NCI-H2227 (cell line): ENCODE results near the gene UNC93A.
"Not testable (repeated sequence)": the region's sequence is repeated elsewhere in the genome, so short reads cannot be mapped to it uniquely, and the experiment has no call there.

ENCODE experiments used
- DNase-seq: peaks from one replicate; lab custom pipeline; 2025; ENCODE audit not compliant: unreplicated experiment; lab: John Stamatoyannopoulos, UW

The UNC93A gene

DNA sequence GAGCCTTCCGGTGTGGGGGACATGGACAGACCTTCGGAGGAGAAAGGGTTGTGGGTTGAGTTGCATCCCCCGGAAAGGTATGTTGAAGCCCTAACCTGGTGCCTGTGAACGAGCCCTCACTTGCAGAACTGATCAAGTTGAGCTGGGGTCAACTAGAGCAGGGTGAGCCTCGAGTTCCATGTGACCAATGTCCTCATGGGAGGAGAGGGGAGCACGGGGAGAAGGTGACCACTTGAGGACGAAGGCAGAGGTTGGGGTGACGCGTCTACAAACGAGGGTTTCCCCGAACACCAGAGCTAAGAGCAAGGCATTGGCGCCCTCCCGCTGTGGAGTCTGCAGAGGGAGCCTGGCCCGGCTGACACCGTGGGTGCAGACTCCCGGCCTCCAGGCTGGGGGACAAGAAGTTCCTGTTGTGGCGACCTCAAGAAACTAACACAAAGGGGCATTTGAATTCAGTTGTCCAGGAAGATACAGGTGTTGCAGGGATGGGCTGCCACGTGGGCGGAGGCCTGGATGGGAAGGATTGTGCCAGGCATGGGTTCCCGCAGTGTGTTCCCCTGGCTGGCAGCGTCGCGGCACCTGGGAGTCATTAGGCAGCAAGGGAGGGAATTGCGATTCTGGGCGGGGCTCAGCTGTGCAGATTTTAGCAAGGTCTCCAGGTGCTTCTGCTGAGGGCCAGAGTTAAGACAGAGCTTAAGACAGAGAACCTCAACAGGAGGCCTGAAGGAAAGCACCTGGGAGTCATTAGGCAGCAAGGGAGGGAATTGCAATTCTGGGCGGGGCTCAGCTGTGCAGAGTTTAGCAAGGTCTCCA lies 20.4 kb upstream of the UNC93A start:
- no peak for DNase-seq

DNA sequence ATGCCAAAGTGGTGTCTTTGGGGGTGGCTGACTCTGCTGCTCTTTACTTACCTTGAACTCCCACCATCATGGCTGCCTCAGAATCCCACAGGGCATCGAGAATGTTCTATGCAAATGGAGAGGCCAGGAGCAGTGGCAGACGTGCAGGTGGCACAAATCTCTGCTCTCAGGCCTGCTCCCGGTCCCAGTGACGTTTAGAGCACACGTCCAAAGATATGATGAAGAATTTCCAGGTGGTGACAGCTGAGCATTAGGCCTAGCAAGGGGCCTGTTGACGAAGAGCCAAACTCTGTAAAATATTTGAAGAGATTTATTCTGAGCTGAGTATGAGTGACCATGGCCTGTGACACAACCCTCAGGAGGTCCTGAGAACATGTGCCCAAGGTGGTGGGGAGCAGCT lies 19.0 kb upstream of the UNC93A start:
- no peak for DNase-seq

DNA sequence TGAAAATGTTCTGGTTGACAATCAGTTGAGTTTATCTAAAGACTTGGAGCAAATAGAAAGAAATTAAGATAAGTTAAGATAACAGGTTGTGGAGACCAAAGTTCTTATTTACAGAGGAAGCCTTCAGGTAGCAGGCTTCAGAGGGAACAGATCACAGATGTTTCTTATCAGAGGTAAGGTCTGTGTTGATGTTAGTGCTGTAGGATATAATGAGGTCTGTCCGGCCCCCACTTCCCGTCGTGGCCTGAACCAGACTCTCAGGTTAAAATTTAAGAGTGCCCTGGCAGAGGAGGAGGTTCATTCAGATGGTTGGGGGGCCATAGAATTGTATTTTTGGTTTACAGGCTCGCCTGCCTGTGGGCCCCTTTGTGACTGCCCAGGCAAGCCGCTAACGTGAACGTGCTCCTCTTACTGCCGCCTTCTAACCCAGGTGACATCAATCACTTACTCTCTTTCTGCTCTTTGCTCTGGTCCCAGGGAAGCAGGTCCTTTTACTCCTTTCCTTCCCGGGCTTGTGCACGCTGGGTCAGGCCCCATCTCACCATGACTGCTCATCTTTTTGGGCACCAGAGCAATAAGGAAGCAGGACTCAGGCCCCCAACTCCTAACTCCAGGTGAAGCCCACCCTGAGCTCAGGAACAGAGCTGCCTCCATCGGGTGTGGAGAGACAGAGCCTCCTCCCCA lies 18.3 kb upstream of the UNC93A start:
- no peak for DNase-seq

DNA sequence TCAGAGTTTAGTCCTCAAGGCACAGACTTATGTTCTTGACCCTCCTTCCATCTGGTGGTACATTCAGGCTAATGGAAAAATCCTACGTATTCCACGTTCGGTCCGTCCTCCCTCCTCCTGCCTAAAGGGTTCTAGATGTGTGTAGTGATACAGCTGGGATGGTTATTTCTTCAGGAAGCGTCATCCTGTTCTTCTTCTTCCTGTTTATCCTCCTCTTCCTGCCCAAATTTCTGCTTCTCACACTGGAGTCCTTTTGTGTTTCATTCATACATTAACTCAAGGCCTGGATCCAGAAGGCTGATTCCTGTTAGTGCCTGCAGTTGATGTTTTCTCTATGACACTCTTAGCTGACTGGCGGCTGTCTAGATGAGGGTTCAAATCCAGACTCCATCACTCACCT lies 16.8 kb upstream of the UNC93A start:
- DNase-seq, result no peak

DNA sequence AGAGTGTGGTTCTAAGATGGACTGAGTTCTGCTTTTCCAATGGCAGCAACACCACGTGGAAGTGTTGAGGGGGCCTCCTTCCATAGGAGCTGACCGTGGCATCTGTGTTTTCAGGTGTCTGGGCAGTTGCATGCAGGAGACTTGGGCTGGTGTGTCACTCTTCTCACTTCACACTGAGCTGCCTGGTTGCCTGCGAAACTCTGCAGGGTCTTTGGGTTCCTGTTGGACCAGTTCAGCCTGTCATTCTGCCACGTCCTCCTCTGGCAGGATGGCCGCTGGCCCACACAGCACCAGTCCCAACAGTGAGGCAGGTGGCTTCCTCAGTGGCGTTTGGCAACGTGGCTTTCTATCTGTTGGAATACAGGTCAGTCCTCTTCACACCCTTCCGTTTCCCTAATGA lies 16.1 kb upstream of the UNC93A start:
- DNase-seq, result no peak

DNA sequence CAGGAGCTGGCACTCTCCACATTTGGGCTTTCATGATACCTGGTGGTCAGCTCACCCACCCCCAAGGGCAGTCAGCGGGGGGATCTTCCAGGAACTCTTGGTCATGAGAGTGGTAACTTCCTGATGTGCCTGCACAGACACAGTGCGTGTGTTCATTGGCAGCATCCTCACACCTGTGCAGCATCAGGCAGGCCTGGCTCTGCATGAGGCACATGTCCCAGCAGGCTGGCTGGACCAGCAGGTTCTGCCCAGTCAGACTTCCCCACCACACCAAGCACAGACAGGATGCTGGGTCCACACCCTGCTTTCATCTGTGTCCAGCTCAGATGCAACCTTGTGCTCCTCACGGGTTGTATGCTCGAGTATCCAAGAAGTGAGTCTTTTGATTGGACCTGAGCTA lies 15.7 kb upstream of the UNC93A start:
- no peak for DNase-seq

DNA sequence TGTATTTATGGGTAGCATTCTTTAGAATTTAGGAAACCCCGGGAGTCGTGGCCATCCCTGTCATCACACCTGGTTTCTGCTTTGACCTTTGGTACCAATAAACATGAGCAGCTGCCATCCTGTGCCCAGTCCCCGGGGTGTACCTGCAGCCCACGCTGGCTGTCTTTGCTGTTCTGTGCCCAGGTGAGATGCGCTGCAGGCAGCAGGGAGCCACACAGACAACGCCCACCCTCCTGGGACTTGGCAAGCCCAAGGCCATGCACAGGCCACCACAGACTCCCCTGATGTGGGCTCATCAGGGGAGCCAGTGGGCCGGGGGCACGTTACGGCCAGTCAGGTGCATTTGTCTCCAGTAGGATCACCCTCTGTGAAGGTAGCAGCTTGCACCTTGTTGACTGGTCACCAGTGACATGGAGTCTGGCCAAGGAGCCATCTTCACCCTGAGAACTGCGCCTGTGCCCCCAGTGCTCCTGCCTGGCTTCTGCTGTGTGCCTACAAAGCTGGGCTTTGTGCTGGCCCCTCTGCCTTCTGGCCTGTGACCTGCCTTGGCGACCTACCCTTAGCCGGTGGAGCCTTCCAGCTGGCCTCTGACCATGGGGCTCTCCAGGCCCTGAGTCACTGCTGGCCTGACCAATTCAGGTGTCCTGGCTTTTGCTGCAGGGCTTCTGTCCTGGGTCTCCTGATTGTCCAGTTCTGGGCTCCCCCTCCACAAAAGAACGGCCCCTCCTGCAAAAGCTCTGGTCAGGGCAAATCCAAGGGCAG lies 14.2 kb upstream of the UNC93A start:
- no peak for DNase-seq

DNA sequence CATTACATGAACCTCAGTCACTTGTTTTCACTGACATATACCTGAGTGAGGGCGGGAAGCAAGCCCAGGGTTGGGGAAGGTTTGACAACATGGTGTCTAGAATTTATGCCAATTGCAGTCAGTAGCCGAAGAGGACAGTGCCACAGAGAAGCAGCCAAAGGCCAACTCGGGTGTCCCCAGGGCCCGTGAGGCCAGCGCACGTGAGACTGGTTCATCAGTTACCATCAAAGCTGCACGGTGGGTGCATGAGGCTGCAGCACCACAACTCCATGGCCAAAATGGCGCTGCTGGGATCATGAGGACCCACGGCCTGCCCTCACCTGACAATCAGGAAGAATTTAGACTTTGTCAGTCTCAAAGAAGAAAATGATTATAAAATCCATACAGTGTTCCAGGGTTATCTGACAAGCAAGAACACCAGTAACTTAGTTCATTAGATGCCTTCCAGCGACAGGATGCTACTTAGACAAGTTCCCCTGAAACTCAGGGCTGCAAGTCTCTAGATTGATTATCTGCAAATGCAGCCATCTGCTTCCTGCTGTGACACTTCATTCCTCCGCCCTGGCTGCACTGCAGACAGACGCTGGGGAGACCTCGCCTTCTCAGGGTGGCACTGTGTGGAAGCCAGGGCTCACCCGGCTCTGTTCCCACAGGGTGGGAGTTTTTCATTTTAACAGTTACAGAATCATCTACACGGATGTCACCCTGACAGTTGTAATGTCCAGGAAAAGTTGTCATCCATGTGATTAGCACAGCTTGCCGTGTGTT lies 12.8 kb upstream of the UNC93A start:
- DNase-seq, result not testable (repeated sequence)

DNA sequence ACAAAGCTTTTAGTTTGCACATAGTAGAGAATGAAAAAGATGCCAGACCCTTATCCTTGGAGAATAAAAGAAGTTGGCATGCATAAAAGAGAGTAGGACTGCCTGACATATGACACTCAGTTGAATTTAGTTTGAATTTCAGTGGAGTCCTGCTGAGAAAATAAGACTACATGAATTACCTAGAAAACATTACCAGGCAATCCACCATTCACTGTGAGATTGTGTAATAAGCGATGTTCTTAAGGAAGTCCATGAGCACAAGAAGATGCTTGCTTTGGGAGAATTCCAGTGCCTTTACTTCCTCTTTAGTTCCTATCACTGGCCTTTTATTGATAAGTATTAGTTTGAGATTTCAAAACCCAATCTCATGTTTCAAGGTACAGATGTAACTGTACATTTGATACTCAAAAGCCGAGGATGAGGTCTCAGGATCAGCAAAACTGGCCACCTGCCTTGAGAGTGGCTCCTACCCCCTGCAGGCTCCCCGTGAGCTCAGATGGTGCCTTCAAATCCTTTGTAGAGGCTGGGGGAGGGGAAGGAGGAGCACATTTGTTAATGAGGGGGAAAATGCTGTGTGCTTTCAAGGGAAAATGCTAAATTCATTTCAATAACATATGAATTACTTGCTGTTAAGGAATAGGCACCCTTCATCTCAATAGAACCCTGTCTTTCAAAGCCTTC lies 11.2 kb upstream of the UNC93A start:
- peak; percentile 68 for DNase-seq

DNA sequence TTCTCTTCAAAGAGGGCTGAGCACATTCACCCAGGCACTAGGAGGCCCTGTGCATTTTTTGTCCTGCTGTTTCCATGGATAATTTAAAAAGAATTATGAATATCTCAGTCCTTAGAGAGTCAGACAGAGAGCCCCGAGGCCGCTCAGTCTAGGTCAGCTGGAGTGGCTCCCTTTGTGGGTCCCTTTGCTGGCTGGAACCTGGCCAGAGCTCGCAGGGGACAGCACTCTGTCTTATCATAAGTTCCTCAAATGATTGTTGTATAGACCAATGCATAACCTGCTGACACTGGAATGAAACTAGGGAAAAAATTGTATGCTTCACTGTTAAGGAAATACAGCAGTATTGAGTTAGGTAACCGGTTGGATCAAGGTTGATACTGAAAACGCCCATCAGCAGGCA lies 10.6 kb upstream of the UNC93A start:
- not testable (repeated sequence) for DNase-seq

DNA sequence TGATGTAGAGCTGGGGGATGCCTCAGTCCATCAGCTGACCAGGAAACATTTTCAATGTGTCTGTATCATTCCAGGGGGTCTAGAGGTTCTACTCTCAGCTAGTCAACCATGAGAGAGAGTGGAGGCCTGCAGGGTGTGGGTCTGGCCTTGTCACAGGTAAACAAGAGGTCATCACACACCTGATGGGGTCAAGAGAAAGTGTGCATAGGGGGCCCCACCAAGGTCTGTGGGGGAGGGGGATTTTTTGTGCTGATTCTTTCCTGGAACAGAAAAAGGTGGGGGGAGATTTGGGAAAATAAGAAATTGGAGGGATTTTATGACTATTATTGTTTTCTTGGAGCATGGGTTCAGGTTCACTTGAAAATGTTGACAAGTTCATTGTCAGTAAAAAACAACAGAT lies 8.9 kb upstream of the UNC93A start:
- no peak for DNase-seq

DNA sequence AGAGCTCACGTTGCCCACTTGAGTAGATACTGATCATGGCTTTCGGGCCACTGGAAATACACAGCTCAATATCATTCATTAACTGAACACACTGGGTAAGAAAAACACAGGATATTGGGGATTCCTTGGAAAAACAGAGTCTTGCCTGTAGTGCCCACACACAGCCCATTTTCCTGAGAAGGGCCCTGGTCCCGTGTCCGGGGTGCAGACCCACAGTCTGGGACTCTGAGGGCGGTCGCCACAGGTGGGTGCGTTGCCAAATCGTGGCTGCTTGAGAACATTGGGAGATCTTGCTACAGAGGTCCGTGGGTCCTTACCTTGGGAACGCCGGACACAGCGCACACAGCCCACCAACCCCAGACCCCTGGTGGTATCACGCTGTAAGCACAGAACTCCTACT lies 6.5 kb upstream of the UNC93A start:
- DNase-seq, result not testable (repeated sequence)

DNA sequence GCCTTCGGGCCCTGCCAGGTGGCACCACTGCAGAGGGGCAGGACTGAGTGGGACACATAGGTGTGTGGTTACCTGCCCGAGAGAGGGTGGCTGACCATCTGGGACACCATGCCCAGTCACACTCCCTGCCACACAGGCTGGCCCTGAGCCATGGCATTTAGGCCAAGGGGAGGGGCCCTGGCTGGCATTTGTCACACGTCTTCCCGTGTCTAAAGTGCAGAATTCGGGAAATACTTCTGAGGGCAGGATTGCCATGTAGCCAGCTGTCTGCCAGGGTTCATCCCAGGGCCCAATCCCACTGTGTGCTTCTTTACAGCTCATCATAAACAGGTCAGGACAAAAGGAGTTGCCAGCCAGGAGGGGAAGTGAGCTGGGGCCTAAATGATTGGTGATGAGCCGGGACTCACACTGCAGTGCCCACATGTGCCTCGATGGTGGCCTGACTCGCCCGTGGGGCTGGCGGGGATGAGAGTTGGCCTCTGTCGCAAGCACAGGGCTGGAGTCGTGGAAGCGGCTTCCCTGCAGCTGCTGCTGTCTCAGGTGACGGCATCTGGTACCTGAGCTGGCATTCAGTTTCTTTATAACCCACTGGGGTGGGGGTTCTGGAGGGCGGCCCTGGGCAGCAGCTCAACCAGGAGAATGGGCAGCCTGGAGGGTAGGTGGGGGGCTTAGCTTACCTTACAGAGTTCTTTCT lies 5.9 kb upstream of the UNC93A start:
- DNase-seq, result no peak

DNA sequence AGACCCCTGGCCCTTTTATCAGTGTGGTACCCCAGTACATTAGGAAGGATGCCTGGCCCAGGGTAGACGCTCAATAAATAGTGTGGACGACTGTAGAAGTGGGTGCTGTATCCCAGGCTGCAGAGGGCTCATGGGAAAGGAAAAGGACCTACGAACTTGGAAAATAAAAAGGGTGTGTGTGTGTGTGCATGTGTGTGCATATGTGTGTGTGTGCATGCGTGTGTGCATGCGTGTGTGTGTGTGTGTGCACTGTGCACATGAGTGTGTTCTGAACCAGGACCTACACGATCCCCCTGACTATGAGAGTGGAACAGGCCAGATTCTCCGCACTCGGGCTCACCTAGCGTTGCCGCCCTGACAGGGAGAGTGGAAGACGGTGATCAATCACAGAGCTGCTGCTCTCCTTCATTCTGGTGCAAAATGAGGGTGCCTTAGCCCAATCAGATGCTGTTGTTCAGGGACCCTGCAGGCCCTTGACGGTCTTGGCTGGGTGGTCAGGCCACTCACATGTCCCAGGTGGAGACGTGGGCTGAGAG lies 3.5 kb upstream of the UNC93A start:
- no peak for DNase-seq

DNA sequence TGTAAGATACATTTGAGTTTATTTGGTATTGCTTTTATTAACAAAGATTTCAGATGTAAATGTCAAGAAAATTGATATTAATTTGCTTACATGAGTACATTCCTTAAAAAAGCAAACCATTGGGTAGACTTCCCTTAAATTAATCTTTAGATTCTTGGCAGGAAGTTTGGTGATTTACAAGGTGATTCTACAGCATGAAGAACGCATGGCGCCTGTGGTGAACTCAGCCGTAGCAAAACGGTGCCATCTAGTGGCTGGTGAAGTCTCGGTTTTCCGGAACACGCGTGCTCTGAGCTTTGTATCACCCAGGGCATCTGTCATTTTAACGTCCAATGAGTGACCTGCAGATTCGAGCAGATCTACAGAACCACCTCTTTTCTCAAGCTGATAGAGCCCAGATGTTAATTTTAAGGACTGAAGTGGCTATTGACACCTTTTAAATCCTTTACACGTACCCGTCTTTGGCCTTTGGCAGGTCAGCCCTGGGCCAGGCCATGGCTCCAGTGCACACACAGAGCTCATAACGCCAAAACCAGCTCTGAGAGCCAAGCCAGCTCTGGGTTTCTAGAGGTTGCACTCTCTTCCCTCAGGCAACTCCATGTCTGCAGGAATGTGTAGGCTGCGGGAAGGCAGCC lies 2.4 kb upstream of the UNC93A start:
- DNase-seq, result peak; percentile 43

DNA sequence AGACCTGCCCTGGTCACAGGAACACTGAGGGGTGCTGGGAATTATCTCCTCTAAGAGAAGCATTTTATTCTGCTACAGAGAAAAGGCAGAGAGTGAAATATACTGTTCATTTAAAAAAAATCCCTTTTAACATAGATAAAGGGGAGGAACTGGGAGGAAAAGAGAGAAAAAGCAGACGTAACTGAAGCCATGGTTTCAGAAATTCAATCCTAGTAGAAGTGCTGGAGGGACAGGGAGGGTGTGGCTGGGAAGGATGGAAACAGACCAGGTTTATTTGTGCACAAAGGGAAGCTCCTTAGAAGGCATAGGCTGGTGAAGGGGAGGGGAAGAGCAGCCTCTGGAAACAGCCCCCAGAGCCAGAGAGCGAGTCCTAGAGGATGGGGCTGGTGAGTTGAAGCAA lies 1.8 kb upstream of the UNC93A start:
- not testable (repeated sequence) for DNase-seq

DNA sequence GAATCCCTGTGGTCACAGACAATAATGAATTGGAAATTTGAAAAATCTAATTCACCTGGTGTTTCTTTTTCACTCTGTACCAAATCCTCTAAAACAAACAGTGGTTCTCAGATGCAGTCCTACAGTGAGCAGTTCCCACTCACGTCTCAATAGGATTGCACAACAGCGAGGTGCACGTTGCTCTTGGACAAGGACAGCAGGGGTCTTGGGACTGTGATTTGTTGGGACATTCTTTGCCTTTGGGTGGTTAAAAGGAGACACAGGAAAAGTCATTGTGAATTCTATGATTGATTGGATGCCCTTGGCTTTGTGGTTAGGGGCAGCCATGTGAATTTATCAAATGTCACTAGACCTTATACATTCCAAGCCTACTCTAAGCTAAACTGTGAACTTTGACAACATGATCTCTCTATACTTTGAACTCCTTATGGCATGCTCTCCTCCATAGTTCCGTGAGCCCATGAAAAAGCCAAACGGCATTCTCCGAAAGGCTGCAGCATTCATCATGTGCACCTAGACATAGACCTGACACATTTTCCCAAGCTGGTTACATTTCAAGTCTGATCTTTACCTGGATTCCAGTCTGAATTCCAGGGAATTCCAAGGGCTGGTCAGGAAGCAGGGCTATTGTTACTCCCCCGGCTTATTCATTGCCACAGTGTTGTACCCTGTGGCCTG lies 647 bp downstream of the UNC93A start:
- no peak for DNase-seq

DNA sequence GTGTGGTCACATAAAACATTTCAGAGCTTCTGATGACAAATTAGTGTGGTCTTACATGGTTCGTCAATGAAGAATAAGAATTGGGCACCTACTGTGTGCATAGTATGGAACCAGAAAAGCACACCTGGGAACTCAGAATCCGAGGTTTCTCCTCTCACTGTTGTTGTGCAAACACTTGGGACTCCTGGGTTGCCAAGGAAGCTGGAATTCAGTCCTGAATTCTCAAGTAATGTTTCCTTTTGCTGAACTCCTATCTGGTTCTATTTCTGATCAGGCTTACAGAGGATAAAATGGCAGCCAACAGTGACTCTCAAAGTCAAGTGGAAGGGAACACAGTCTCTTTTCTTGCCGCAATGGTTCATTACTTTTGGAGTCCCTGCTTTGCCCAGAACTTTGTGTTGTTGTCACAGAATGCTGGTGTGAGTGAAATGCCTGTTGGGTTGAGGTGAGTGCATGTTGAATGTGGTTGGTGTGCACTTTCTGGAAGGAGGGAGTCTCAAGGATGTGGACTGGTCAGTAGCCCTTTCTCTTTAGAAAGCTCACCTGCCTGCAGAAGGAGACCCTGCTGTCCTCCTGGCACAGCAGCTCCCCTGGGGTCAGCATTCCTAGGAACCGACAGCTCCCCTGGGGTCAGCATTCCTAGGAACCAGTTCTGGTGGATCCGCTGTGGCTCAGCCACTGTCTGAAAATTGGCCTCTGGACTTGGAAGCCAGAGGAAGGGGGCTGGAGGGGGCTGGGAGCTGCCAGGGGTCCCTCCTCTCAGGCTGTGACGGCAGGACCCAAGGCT lies 1.4 kb downstream of the UNC93A start:
- no peak for DNase-seq
